Measurements from ENCODE around the gene URM1.

URM1 gene

GRCh38 chr9:128362774-128363173, 8.4 kb upstream of the URM1 start:
- no peak for TF ChIP-seq FOXM1 (IDR thresholded peaks at IDR 0.05; ENCODE audit: borderline replicate concordance, low read depth)
- TF ChIP-seq ZBTB7A (IDR thresholded peaks at IDR 0.05; ENCODE audit: low read depth): no peak
- no peak for TF ChIP-seq REST (IDR thresholded peaks at IDR 0.05; ENCODE audit: low read depth)
- TF ChIP-seq TCF12 (IDR thresholded peaks at IDR 0.05; ENCODE audit: low read depth): no peak
- TF ChIP-seq CREB1 (IDR thresholded peaks at IDR 0.05; ENCODE audit: low read depth): no peak
- TF ChIP-seq MAX (IDR thresholded peaks at IDR 0.05): no peak
- TF ChIP-seq EP300 (IDR thresholded peaks at IDR 0.05; ENCODE audit: borderline replicate concordance): no peak
- no peak for TF ChIP-seq TEAD4 (IDR thresholded peaks at IDR 0.05)
- TF ChIP-seq RAD21 (IDR thresholded peaks at IDR 0.05; ENCODE audit: low read depth): no peak
- no peak for TF ChIP-seq NFIC (IDR thresholded peaks at IDR 0.05)
- no peak for TF ChIP-seq YY1 (IDR thresholded peaks at IDR 0.05; ENCODE audit: low read depth)
- TF ChIP-seq USF1 (IDR thresholded peaks at IDR 0.05): no peak
- TF ChIP-seq EGR1 (IDR thresholded peaks at IDR 0.05): no peak
- no peak for TF ChIP-seq TAF1 (IDR thresholded peaks at IDR 0.05; ENCODE audit: low read depth)
- TF ChIP-seq CEBPB (IDR thresholded peaks at IDR 0.05): no peak

GRCh38 chr9:128365525-128365924, 5.6 kb upstream of the URM1 start:
- no peak for TF ChIP-seq REST (IDR thresholded peaks at IDR 0.05; ENCODE audit: low read depth)
- no peak for TF ChIP-seq FOXM1 (IDR thresholded peaks at IDR 0.05; ENCODE audit: borderline replicate concordance, low read depth)
- TF ChIP-seq TEAD4 (IDR thresholded peaks at IDR 0.05): no peak

- TF ChIP-seq REST (IDR thresholded peaks at IDR 0.05; ENCODE audit: low read depth) (no peak), TAF1 (IDR thresholded peaks at IDR 0.05; ENCODE audit: low read depth) (no peak), TEAD4 (IDR thresholded peaks at IDR 0.05) (no peak)
These were observed 2.0 kb upstream of the URM1 start for GRCh38 chr9:128369024-128369706.

GRCh38 chr9:128370367-128370751, 815 bp upstream of the URM1 start:
- TF ChIP-seq TEAD4 (IDR thresholded peaks at IDR 0.05): no peak
- no peak for TF ChIP-seq FOXM1 (IDR thresholded peaks at IDR 0.05; ENCODE audit: borderline replicate concordance, low read depth)
- TF ChIP-seq YY1 (IDR thresholded peaks at IDR 0.05; ENCODE audit: low read depth): no peak
- no peak for TF ChIP-seq ZBTB7A (IDR thresholded peaks at IDR 0.05; ENCODE audit: low read depth)
- TF ChIP-seq EP300 (IDR thresholded peaks at IDR 0.05; ENCODE audit: borderline replicate concordance): no peak
- no peak for TF ChIP-seq TAF1 (IDR thresholded peaks at IDR 0.05; ENCODE audit: low read depth)
- no peak for TF ChIP-seq EGR1 (IDR thresholded peaks at IDR 0.05)
- no peak for TF ChIP-seq REST (IDR thresholded peaks at IDR 0.05; ENCODE audit: low read depth)
- no peak for TF ChIP-seq NFIC (IDR thresholded peaks at IDR 0.05)
- TF ChIP-seq TCF12 (IDR thresholded peaks at IDR 0.05; ENCODE audit: low read depth): no peak
- no peak for TF ChIP-seq CREB1 (IDR thresholded peaks at IDR 0.05; ENCODE audit: low read depth)
- no peak for TF ChIP-seq RAD21 (IDR thresholded peaks at IDR 0.05; ENCODE audit: low read depth)
- no peak for TF ChIP-seq CEBPB (IDR thresholded peaks at IDR 0.05)
